ENCODE data around the gene SORCS2. TPM values are rescaled to one million over a fixed set of nuclear protein-coding genes. Genes with fewer than 3 reads are reported as not detected.

The SORCS2 gene
- total RNA-seq, 1 donor from 2014 or later = 7.2 TPM

GRCh38 chr4:7204656-7205387 is 12.5 kb downstream of the SORCS2 start:
- DNase-seq (no peak), ATAC-seq (no peak)
- H3K27ac ChIP-seq = no peak overlapping the region
- no peaks in the 10 kb centered on the region for H3K27me3 ChIP-seq
- H3K9me3 ChIP-seq = no peaks in the 10 kb centered on the region
- peaks cover 18% of the 10 kb centered on the region for H3K4me1 ChIP-seq
- intact Hi-C loops (cut with DNase I) = no loop called here
- no peak for TF ChIP-seq CTCF (IDR thresholded peaks at IDR 0.05)
- H3K36me3 ChIP-seq = no peaks in the 10 kb centered on the region
- no peak overlapping the region for H3K4me3 ChIP-seq

DNA sequence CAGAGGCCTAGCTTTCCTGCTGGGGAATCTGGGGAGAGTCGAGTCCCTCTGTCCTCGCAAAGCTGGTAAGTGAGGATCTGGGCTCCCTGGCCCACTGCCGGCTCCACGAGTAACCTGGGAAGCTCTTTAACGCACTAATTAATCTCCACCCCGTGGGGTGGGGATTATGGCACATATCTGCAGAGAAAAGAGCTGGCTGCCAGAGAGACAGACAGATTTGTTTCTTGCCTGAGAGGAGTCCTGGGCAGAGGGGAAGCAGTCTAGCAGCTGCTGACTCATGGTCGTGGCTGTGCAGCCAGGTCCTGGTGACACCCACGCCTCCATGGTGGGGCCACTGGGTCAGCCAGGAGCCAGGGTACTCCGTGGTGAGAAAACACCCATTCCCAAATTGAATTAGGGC is 14.0 kb downstream of the SORCS2 start:
- DNase-seq (no peak), ATAC-seq (peak; percentile 26)
- no peaks in the 10 kb centered on the region for H3K27me3 ChIP-seq
- no peaks in the 10 kb centered on the region for H3K36me3 ChIP-seq
- TF ChIP-seq CTCF (IDR thresholded peaks at IDR 0.05) = no peak
- peaks cover 18% of the 10 kb centered on the region for H3K4me1 ChIP-seq
- H3K27ac ChIP-seq = peak overlapping the region; percentile 32
- H3K4me3 ChIP-seq = no peak overlapping the region
- no peaks in the 10 kb centered on the region for H3K9me3 ChIP-seq
- intact Hi-C loops (cut with DNase I) = no loop called here

DNA sequence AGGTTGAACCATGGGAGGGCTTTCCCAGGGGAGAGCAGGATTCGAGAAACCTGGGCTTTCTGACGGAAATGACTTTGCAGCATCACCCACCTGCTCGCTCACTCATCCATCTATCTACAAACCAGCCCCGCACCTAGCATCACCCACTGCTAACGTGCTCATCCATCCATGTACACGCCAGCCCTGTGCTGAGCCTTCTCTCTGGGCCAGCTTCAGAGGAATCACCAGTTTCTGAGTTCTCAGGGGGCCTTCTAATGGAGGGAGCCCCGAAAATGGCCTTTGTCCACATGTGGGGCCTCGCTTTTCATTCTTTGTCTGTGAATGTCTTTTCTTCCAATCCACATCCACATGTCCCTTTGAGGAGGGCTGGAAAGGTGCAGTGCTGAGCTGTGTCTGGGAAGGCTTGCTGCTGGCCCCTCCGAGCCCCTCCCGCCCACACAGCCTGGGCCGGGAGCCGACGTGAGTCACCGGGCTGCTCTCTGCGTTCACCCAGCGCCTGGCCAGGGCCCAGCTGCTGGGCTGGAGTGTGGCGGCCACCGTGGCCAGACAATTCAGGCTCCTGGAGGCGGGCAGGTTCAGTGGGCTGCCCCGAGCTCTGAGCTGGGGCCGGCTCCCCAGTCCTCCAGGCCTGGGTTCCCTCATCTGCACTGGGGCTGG is 14.7 kb downstream of the SORCS2 start:
- DNase-seq (peak; percentile 89), ATAC-seq (peak; percentile 92)
- peaks cover 18% of the 10 kb centered on the region for H3K4me1 ChIP-seq
- H3K9me3 ChIP-seq = no peaks in the 10 kb centered on the region
- H3K27me3 ChIP-seq = no peaks in the 10 kb centered on the region
- no peaks in the 10 kb centered on the region for H3K36me3 ChIP-seq
- H3K4me3 ChIP-seq = no peak overlapping the region
- peak overlapping the region; percentile 32 for H3K27ac ChIP-seq
- no peak for TF ChIP-seq CTCF (IDR thresholded peaks at IDR 0.05)
- intact Hi-C loops (cut with DNase I) = no loop called here

DNA sequence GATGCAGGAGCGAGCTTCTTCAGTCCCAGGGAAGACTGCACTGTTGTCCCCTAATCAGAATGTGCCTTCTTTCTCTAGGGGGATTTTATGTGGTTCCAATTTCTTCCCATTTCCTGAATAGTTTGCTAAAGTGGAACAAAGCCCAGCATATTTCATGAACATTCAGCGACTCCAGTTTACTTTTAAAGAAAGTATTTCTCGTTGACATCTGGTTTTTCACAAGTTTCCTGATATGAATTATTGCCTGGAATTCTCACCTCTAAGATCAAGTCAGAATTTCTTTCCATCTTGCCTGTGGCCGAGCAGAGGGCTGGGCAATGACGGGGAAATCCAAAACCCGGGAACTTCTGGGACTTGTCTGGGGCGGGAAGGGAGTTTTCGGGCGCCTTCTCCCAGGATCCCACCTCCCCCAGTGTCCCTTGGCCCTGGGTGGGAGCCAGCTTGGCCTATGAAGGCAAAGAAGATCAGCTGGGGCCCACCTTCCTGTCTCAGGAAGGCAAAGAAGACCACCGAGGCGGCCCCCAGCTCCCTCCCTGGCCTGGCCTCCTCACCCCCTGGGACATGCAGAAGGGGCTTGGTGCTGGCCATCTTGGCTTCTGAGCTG is 15.4 kb downstream of the SORCS2 start:
- no peak for ATAC-seq
- DNase-seq = no peak

More for the DNA sequence above, 15.4 kb downstream of the SORCS2 start:
- Histone ChIP-seq H3K27me3 (no peaks in the 10 kb centered on the region), H3K9me3 (no peaks in the 10 kb centered on the region), H3K36me3 (no peaks in the 10 kb centered on the region), H3K4me3 (no peak overlapping the region), H3K27ac (peak overlapping the region; percentile 32), H3K4me1 (peaks cover 18% of the 10 kb centered on the region)
- intact Hi-C loops (cut with DNase I) = no loop called here
- no peak for TF ChIP-seq CTCF (IDR thresholded peaks at IDR 0.05)
